ENCODE measurements around the gene DCT.

Gene DCT

DNA sequence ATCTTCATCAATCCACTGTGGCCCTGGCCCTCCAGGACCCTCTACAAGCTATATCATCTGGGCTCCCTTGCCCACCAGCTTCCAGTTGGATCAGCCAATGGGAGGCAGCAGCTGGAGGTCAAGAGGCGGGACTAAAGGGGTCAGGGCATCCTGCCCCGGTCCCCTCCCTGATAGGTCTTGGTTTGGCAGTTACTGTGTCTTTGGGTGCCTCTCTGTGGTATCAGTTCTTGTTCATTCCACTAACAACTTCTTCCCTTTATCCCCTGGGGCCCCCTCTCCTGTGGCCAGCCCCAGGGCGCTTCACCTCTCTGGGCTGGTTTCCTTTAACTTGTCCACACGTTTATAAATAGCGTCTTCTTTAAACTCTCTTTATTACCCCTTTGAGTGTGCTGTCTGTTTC, 83.6 kb downstream of the DCT start:
- DNase-seq (ENCODE audit: low spot score): no peak

- no peak for DNase-seq (ENCODE audit: low spot score)
These were observed 84.8 kb downstream of the DCT start for GRCh38 chr13:94394723-94395122.

GRCh38 chr13:94390881-94391280, 88.6 kb downstream of the DCT start:
- no peak for DNase-seq (ENCODE audit: low spot score)

- no peak for DNase-seq (ENCODE audit: low spot score)
These were observed 89.7 kb downstream of the DCT start for GRCh38 chr13:94389604-94390351.

GRCh38 chr13:94387047-94387446, 92.4 kb downstream of the DCT start:
- DNase-seq (ENCODE audit: low spot score): no peak

Measured in SW480 (cell line).